HG03460 (cell line): Measurements from ENCODE around the gene PEX14.

ENCODE experiments used
- ATAC-seq: cut with Tn5 transposase; IDR thresholded peaks from one replicate; pipeline ENCODE4 v1.9.1; 2021; ENCODE audit not compliant: unreplicated experiment

PEX14 gene

DNA sequence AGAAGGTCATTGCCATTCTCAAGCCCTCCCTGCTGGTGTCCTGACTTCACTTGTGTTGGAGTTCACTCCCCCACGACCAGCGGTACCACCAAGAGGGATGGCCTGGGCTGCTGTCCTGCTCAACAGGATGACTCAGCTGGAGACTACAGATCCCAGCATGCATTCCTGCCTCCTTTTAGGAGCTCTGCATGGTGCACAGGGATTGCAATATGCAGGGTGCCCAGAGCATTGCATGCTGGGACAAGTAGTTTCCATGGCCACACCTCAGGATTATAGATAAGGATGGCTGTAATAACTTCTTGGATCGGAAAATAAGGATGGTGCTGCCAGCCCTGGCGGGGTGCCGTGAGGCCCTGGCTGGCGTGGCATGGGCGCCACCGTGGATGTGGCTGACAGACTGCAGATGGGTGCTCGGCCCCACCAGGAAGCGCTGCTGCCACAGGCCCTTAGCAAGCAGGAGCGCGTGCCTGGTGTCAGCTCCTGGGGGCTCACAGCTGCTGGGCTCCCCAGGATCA lies 171.7 kb downstream of the PEX14 start:
- no peak for ATAC-seq

DNA sequence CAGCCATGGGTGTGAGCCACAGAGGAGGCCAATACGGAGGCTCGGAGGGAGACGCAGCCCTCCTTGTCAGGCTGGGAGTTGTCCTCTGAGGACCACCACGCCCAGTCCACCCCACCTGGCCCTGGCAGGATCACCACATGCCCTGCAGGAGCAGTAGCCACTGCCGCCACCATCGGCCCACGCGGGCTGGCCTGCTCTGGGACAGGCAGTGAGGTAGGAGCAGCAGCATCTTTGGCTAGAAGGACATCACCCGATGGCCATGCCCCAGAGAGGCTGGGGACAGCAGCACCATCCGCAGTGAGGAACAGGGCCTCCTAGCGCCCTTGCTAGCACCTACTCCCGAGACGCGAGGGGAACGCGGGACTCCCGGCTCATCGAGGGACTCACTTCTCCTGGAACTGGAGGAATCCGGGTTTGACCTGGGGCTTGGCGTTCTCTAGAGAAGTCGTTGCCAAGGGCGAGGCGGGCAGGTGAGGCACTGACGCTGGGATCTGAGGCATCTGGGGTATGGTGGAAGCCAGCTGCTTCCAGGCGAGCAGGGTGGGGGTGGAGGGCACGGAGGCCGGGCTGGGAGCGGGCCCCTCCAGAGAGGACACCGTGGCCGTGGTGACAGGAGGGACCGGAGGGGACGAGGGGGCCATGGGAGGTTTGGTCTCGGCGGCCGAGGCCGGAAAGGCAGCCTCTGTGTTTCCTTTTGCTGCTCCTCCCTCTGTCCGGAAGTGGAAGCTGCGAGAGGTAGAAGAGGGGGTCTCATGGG lies 172.8 kb downstream of the PEX14 start:
- ATAC-seq = no peak

GRCh38 chr1:10648689-10649516 lies 174.2 kb downstream of the PEX14 start:
- ATAC-seq = no peak

- no peak for ATAC-seq
These were observed 174.9 kb downstream of the PEX14 start for GRCh38 chr1:10649517-10650201.

- no peak for ATAC-seq
These were observed 176.0 kb downstream of the PEX14 start for GRCh38 chr1:10650556-10651388.

- no peak for ATAC-seq
These were observed 176.6 kb downstream of the PEX14 start for GRCh38 chr1:10651389-10651766.

DNA sequence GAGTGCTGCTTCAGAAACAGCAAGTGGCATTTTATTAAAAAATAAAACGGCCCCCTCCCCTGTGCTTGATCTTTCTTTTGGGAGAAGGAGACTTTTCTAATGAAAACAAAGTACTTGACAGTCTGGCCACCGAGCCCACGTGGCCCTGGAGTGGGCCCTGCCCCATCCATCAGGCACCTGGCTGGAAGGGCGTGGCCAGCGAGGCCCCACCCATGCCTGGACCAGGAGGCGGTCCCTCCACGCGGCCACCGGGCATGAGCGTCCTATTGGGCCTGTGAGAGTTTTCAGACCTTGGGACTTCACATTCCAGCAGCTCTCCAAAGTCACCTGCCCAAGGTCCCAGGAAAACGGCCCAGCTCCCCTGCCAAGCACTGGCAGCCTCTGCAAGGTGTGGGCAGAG lies 177.0 kb downstream of the PEX14 start:
- no peak for ATAC-seq

DNA sequence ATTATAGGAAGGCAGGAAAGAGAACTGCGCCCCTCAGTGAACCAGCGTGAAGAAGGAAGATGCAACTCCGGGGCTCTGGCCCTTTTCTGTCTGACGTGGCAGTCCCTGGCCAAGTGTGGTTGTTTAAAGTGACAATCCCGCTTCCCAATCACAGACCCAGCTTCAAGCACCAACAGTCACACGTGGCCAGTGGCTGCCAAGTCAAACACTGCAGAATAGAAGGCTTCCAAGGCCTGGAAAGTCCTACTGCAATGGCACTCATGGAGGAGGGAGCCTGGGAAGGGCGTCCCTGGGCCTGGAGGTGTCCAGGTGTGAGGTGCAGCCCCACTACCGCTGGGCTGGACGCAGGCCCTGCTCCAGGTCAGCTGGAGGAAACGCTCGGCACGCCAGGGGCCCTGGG lies 177.9 kb downstream of the PEX14 start:
- no peak for ATAC-seq

DNA sequence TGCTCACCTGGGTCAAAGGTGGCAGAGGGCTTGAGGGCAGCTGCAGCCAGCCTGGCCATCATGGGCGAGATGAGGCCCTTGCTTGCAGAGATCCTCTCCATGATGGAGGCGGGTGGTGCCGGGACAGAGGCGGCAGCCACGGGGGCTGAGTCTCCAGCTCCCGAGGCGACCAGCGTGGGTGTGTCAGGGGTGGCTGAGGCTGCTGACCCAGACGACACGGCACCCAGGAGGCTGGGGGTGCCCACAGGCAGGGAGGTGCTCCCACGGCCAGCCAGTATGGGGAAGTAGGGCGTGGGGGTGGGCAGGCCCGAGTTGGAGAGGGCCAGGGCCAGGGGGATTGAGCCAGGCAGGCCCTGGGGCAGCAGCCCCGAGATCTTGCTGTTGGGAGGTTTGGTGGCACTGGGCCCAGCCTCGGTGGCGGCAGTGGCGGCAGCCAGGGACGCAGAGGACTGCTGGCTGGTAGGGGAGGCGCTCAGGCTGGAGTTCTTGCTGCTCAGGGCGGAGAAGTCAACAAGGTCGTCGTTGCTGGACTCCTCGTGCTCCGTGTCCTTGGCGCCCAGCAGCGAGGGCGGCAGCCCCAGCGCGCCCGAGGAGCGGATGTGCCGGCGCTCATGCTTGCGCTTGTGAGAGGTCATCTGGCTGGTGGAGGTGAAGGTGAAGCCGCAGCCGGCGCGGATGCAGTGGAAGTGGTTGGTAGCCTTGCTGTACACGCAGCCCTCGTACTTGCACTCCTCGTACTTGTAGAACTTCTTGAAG lies 178.8 kb downstream of the PEX14 start:
- ATAC-seq = no peak

GRCh38 chr1:10655002-10655401 lies 180.3 kb downstream of the PEX14 start:
- no peak for ATAC-seq

DNA sequence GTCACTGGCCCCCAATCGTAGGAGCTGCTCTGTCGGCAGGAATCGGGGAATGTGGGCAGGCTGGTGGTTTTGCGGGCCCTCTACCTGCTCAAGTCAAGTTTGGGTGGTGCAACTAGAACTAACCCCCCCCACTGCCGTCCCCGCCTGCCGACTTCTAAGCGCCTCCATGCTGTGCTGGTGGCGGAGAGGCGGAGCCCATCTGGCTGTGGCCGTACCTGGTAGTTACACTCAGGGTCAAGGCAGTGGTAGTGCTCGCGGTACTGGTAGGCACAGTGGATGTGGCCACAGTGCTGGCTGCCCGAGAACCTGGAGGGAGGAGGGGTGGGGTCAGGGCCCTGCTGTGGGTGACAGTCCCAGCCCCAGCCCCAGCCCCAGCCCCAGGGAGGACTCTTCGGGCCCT lies 181.7 kb downstream of the PEX14 start:
- ATAC-seq = no peak

GRCh38 chr1:10657088-10657847 lies 182.5 kb downstream of the PEX14 start:
- ATAC-seq = no peak

DNA sequence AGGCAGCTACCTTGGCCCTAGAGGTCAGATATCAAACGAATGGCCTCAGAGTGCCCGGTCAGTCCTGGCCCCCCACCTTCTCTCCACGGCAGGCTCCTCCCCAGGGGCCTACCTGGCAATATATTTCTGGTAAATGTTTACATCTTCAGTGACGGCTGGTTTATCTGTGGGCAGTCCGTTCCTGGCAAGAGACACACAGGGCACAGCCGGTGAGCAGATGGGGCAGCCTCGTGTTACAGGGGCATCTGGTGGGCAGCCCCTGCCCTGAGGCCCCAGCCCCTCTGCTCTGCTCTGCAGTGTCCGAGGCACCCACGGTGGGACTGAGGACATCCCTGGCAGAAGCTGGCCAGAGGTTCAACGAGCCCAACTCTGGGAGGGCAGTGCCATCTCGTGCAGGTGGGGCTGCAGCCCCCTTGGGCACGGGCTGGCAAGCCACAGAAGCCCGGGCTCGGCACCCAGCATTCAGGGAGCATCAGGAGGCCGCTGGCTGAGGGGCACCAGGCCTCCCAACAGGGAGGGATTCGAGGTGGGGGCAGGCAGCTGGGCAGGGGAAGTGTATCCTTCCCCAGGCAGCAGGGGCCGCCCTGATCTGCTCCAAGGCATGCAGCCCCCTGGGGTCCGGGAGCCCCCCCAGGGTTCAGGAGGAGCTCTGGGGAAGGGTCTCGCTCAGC lies 183.8 kb downstream of the PEX14 start:
- ATAC-seq = no peak

DNA sequence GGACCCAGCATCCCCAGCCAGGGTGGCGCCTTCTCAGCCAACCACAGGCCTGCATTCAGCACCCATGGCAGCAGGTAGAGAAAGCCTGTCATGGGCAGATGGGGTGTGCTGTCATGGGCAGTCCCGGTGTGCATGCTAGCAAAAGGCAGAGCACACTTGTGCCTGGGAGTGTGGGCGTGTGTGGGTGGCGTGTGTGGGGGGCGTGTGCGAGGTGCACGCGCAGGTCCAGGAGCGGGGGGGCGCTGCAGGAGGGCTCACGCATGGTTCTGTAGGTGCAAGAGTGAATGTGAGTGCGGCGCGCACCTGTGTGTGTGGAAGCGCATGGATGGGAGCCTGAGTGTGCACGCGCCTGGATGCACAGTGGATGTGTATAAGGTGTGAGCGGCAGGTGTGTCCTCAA lies 184.5 kb downstream of the PEX14 start:
- no peak for ATAC-seq

DNA sequence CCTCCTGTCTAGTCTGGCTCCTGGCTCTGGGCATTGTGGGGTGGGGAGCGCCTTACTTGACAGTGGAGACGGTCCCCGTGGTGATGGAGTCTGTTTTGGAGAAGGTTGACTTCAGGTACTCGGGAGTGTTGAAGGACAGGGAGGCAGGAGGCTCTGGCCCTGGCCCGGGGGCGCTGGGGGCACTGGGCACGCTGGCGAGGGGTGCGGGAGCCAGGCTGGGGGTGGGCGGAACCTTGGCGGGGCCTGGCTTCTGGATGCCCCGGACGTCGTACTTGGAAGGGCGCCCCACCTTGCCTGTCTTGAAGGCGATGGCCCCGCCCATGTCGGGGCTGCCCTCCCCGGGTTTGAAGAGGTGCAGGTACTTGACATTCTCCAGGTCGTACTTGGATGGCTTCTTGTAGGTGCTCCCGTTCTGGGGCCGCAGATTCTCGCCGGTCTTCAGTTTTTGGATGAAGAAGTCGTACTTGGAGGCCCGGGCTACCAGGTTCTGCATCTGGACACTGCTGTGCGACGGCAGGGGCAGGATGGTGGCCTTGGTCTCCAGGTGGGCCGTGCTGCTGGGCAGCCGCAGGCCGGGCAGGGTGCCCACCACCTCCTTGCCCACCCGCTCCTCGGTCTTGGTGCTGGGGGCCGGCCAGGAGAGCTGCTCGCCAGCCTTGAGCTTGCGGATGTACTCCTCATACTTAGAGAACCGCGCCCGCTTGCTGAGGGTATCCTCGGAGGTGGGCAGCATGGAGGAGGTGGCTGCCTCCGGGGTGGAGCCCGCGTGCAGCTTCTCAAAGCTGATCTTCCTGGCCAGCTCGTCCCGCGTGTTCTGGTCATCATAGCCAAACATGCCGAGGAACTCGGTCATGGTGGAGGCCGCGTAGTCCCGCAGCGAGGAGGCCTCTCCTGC lies 185.1 kb downstream of the PEX14 start:
- no peak for ATAC-seq

DNA sequence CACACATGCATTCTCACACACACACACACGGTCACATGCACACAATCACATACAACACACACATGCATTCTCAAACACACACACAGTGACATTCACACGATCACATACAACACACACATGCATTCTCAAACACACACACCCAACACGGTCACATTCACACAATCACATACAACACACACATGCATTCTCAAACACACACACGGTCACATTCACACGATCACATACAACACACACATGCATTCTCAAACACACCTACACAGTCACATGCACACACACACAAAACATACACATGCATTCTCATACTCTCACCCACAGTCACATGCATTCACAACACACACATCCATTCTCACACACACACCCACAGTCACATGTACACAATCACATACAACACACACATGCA lies 186.7 kb downstream of the PEX14 start:
- ATAC-seq = no peak

- ATAC-seq = no peak
These were observed 187.4 kb downstream of the PEX14 start for GRCh38 chr1:10662090-10662688.
